NT2/D1 (cell line): ENCODE measurements around the gene PDGFD.

ENCODE experiments used
- DNase-seq: peaks from one replicate; pipeline ENCODE4 v3.0.0-alpha.2; 2011; ENCODE audit warnings: low read depth, low spot score
- H3K27me3 ChIP-seq: 2 replicates; pipeline ENCODE4 v1.6.0; 2011; ENCODE audit warnings: mild to moderate bottlenecking; ENCODE audit not compliant: insufficient read length, insufficient read depth
- H3K36me3 ChIP-seq: 2 replicates; pipeline ENCODE4 v1.6.1; 2011; ENCODE audit warnings: mild to moderate bottlenecking, low read length, mixed read lengths; ENCODE audit not compliant: insufficient read depth, insufficient read length
- H3K4me1 ChIP-seq: 2 replicates; pipeline ENCODE4 v1.5.1; 2011; ENCODE audit not compliant: insufficient read depth, insufficient read length
- H3K4me3 ChIP-seq: 2 replicates; pipeline ENCODE4 v1.5.1; 2011; ENCODE audit warnings: low read depth; ENCODE audit not compliant: insufficient read length
- H3K9ac ChIP-seq: 2 replicates; pipeline ENCODE4 v1.6.0; 2011; ENCODE audit warnings: low read depth; ENCODE audit not compliant: insufficient read length
- H3K9me3 ChIP-seq: 2 replicates; pipeline ENCODE4 v1.5.1; 2011; ENCODE audit warnings: mild to moderate bottlenecking, low read length; ENCODE audit not compliant: insufficient read depth
- SUZ12 ChIP-seq: IDR thresholded peaks from 2 replicates; pipeline ENCODE4 v1.6.1; 2011; ENCODE audit not compliant: insufficient read length, insufficient read depth; ENCODE audit errors: extremely low read depth
- YY1 ChIP-seq: IDR thresholded peaks from 2 replicates; pipeline ENCODE4 v1.6.1; 2011; ENCODE audit not compliant: insufficient read length, insufficient read depth
- ZNF274 ChIP-seq: IDR thresholded peaks from 2 replicates; pipeline ENCODE4 v1.6.1; 2011; ENCODE audit warnings: mild to moderate bottlenecking, low read depth, low read length

Gene PDGFD

DNA sequence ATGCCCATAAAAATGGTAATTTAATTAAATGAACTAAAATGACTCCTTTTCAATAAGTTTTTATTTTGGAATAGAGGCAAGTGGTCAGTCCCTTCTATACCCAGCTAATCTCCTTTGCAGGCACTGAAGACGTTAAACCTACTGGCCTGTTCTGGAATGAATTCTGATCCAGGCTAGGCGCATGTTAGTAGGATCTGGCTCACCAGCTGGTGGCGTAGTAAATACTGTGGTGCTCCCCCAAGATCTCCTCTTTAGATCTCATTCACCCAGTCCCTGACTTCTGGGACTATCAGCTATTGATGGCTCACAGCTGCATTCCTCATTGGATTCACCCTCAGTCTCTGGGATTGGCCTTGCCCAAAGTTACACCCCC, 301.2 kb downstream of the PDGFD start:
- no peaks in the 10 kb centered on the region for H3K9me3 ChIP-seq
- H3K4me3 ChIP-seq: no peak overlapping the region
- H3K4me1 ChIP-seq: no peaks in the 10 kb centered on the region
- H3K9ac ChIP-seq: no peak overlapping the region
- H3K27me3 ChIP-seq: no peaks in the 10 kb centered on the region
- TF ChIP-seq SUZ12: no peak
- TF ChIP-seq YY1: no peak
- no peak for TF ChIP-seq ZNF274
- no peak for DNase-seq
- no peaks in the 10 kb centered on the region for H3K36me3 ChIP-seq

- Histone ChIP-seq H3K27me3 (no peaks in the 10 kb centered on the region), H3K36me3 (no peaks in the 10 kb centered on the region), H3K9me3 (no peaks in the 10 kb centered on the region), H3K4me3 (no peak overlapping the region), H3K9ac (no peak overlapping the region), H3K4me1 (no peaks in the 10 kb centered on the region)
- TF ChIP-seq YY1 (no peak), ZNF274 (no peak), SUZ12 (no peak)
- DNase-seq: no peak
Measured at GRCh38 chr11:103862094-103862801, 301.7 kb downstream of the PDGFD start.
